ENCODE measurements around the gene VAV3. TPM values are rescaled to one million over a fixed set of nuclear protein-coding genes. Genes with fewer than 3 reads are reported as not detected.

VAV3 gene
- total RNA-seq, 2 experiments from 2014 or later, result 2.3 to 8.3 TPM

- no peak for DNase-seq (ENCODE audit: low spot score)
- H3K27ac ChIP-seq (ENCODE audit: low read depth, low read length, poor library complexity, severe bottlenecking), result no peak overlapping the region
- H2AFZ ChIP-seq (ENCODE audit: low read length), result no peak overlapping the region
- no peak overlapping the region for H3K4me3 ChIP-seq (ENCODE audit: low read depth, low read length, poor library complexity, severe bottlenecking)
- no peaks in the 10 kb centered on the region; the same call in 1 of the 2 replicates for H3K9me2 ChIP-seq (ENCODE audit: insufficient read depth, low read length)
- H3K79me2 ChIP-seq (ENCODE audit: insufficient read depth, low read depth, low read length), result no peaks in the 10 kb centered on the region
- peaks cover 36% of the 10 kb centered on the region for H3K4me1 ChIP-seq (ENCODE audit: insufficient read depth, low read length, poor library complexity, severe bottlenecking)
- intact Hi-C loops (cut with micrococcal nuclease; ENCODE audit: unreplicated experiment), result no loop called here
- peaks cover 5% of the 10 kb centered on the region; the same call in 1 of the 2 replicates for H3K9me3 ChIP-seq (ENCODE audit: low read length)
- POLR2A ChIA-PET, result interaction anchor here (0.6 to 1.5 kb wide), 2 partner anchors 18 to 263 kb away, joined by 4 read pairs; no protein-coding TSS in a partner anchor
- BruUV-seq (replicated peaks), result no TSS peak
- no peak for TF ChIP-seq CTCF (conservative IDR thresholded peaks at IDR 0.05; ENCODE audit: low read length)
- no peak for TF ChIP-seq EZH2phosphoT487 (IDR thresholded peaks at IDR 0.05; ENCODE audit: borderline replicate concordance, low read depth, low read length)
- H3K4me2 ChIP-seq (ENCODE audit: low read length), result no peak overlapping the region
- no peaks in the 10 kb centered on the region for H3K36me3 ChIP-seq (ENCODE audit: insufficient read depth, low read length)
- no peaks in the 10 kb centered on the region for H4K20me1 ChIP-seq (ENCODE audit: insufficient read depth, low read length)
- CTCF ChIA-PET (ENCODE audit: unreplicated experiment), result no interaction called here
Measured at GRCh38 chr1:107617921-107618320, 347.1 kb downstream of the VAV3 start.

- Histone ChIP-seq H3K4me1 (ENCODE audit: insufficient read depth, low read length, poor library complexity, severe bottlenecking) (peaks cover 32% of the 10 kb centered on the region), H3K4me3 (ENCODE audit: low read depth, low read length, poor library complexity, severe bottlenecking) (no peak overlapping the region), H2AFZ (ENCODE audit: low read length) (no peak overlapping the region), H3K9me2 (ENCODE audit: insufficient read depth, low read length) (no peaks in the 10 kb centered on the region; the same call in 1 of the 2 replicates), H3K36me3 (ENCODE audit: insufficient read depth, low read length) (no peaks in the 10 kb centered on the region), H3K27ac (ENCODE audit: low read depth, low read length, poor library complexity, severe bottlenecking) (no peak overlapping the region), H3K79me2 (ENCODE audit: insufficient read depth, low read depth, low read length) (no peaks in the 10 kb centered on the region), H4K20me1 (ENCODE audit: insufficient read depth, low read length) (no peaks in the 10 kb centered on the region), H3K9me3 (ENCODE audit: low read length) (peaks cover 8% of the 10 kb centered on the region; the same call in 1 of the 2 replicates), H3K4me2 (ENCODE audit: low read length) (no peak overlapping the region)
- TF ChIP-seq CTCF (conservative IDR thresholded peaks at IDR 0.05; ENCODE audit: low read length), result no peak
- no peak for TF ChIP-seq EZH2phosphoT487 (IDR thresholded peaks at IDR 0.05; ENCODE audit: borderline replicate concordance, low read depth, low read length)
- no peak for DNase-seq (ENCODE audit: low spot score)
- POLR2A ChIA-PET, result interaction anchor here (1.5 kb wide), 1 partner anchor 18 kb away, joined by 4 read pairs; no protein-coding TSS in a partner anchor
- intact Hi-C loops (cut with micrococcal nuclease; ENCODE audit: unreplicated experiment), result no loop called here
- no TSS peak for BruUV-seq (replicated peaks)
- CTCF ChIA-PET (ENCODE audit: unreplicated experiment), result no interaction called here
Measured at GRCh38 chr1:107617456-107617855, 347.5 kb downstream of the VAV3 start.

- Histone ChIP-seq H3K4me2 (ENCODE audit: low read length) (no peak overlapping the region), H3K9me2 (ENCODE audit: insufficient read depth, low read length) (no peaks in the 10 kb centered on the region), H3K36me3 (ENCODE audit: insufficient read depth, low read length) (no peaks in the 10 kb centered on the region), H3K79me2 (ENCODE audit: insufficient read depth, low read depth, low read length) (no peaks in the 10 kb centered on the region), H3K27ac (ENCODE audit: low read depth, low read length, poor library complexity, severe bottlenecking) (no peak overlapping the region), H3K4me3 (ENCODE audit: low read depth, low read length, poor library complexity, severe bottlenecking) (no peak overlapping the region), H2AFZ (ENCODE audit: low read length) (no peak overlapping the region), H3K9me3 (ENCODE audit: low read length) (peaks cover 12% of the 10 kb centered on the region; the same call in 1 of the 2 replicates), H3K4me1 (ENCODE audit: insufficient read depth, low read length, poor library complexity, severe bottlenecking) (peaks cover 4% of the 10 kb centered on the region), H4K20me1 (ENCODE audit: insufficient read depth, low read length) (no peaks in the 10 kb centered on the region)
- POLR2A ChIA-PET, result interaction anchor here (0.6 to 1.7 kb wide), 4 partner anchors 10 to 30 kb away, joined by 4 to 5 read pairs (median 4); no protein-coding TSS in a partner anchor
- CTCF ChIA-PET (ENCODE audit: unreplicated experiment), result no interaction called here
- DNase-seq (ENCODE audit: low spot score), result no peak
- no TSS peak for BruUV-seq (replicated peaks)
- TF ChIP-seq CTCF (conservative IDR thresholded peaks at IDR 0.05; ENCODE audit: low read length) (no peak), EZH2phosphoT487 (IDR thresholded peaks at IDR 0.05; ENCODE audit: borderline replicate concordance, low read depth, low read length) (no peak)
- intact Hi-C loops (cut with micrococcal nuclease; ENCODE audit: unreplicated experiment), result no loop called here
Measured at GRCh38 chr1:107609808-107610207, 355.2 kb downstream of the VAV3 start.

All from OCI-LY7 (cell line).